GM12878 (cell line): Measurements from ENCODE around the gene CUTA. TPM values are rescaled to one million over a fixed set of nuclear protein-coding genes. Genes with fewer than 3 reads are reported as not detected.

Experiments used
- ATAC-seq: fragments of 200-7000 bp; cut with Tn5 transposase; 3 replicates; pipeline ENCODE4 v1.9.1; 2020; ENCODE audit warnings: mild to moderate bottlenecking, moderate library complexity
- BruUV-seq: library from RNA; stranded (reverse); fragments of 400-500 nt; replicated peaks from 2 replicates; lab custom pipeline; 2021; lab: Mats Ljungman, UMichigan
- CTCF ChIA-PET: fragments of 300-600 bp; sonication (Branson Sonifier 250); formaldehyde crosslinking; extraction: SDS; loops from one replicate; lab custom pipeline; 2021; ENCODE audit warnings: inconsistent platforms; lab: Yijun Ruan, JAX
- POLR2A ChIA-PET: fragments of 350-600 bp; formaldehyde crosslinking; extraction: SDS; loops from one replicate; lab custom pipeline; 2021; ENCODE audit warnings: inconsistent platforms; lab: Charles Lee
- RAD21 ChIA-PET: fragments of 300-600 bp; sonication (Branson Sonifier 250); formaldehyde crosslinking; loops from one replicate; lab custom pipeline; 2023; ENCODE audit warnings: antibody characterized with exemption; ENCODE audit not compliant: unreplicated experiment; lab: Charles Lee
- SMC1A ChIA-PET: fragments of 300-600 bp; sonication (Branson Sonifier 250); formaldehyde crosslinking; loops from one replicate; lab custom pipeline; 2023; ENCODE audit not compliant: unreplicated experiment, uncharacterized antibody; lab: Charles Lee
- DNase-seq: peaks from one replicate; pipeline ENCODE4 v3.0.0-alpha.2; 2011; ENCODE audit warnings: low read depth, low spot score
- FAIRE-seq: peaks from 3 replicates; lab custom pipeline; 2011; peaks lifted over from hg19 to GRCh38; lab: Jason Lieb, UNC
- H2AFZ ChIP-seq: 2 replicates; pipeline ENCODE4 v1.6.0; 2011; ENCODE audit warnings: low read depth, low read length, control low read depth; ENCODE audit not compliant: control insufficient read depth
- H3K27ac ChIP-seq: 2 replicates; pipeline ENCODE4 v1.5.1; 2011; ENCODE audit warnings: control low read depth; ENCODE audit not compliant: control insufficient read depth, insufficient read depth
- H3K27me3 ChIP-seq, 2 experiments: replicated peaks in 1 of 2; 2 replicates each; pipeline versions ENCODE4 v1.6.0 to v1.6.1; 2011; ENCODE audit warnings: low read length in 1 of 2; ENCODE audit not compliant: control insufficient read depth in 2 of 2, insufficient read depth in 2 of 2
- H3K36me3 ChIP-seq, 2 experiments: 2 replicates each; pipeline ENCODE4 v1.5.1; 2011; ENCODE audit warnings: low read length in 1 of 2; ENCODE audit not compliant: control insufficient read depth in 2 of 2, insufficient read depth in 2 of 2
- H3K4me1 ChIP-seq: 2 replicates; pipeline ENCODE4 v1.6.1; 2011; ENCODE audit warnings: mild to moderate bottlenecking, low read length, moderate library complexity, mixed read lengths; ENCODE audit not compliant: control insufficient read depth, insufficient read depth
- H3K4me2 ChIP-seq: 2 replicates; pipeline ENCODE4 v1.6.0; 2011; ENCODE audit warnings: control low read depth; ENCODE audit not compliant: control insufficient read depth, insufficient read depth
- H3K4me3 ChIP-seq: fragments of 200-600 bp; sonication (generic); 2 replicates; pipeline ENCODE4 v1.5.1; 2016
- H3K79me2 ChIP-seq: 2 replicates; pipeline ENCODE4 v1.6.0; 2011; ENCODE audit warnings: low read length; ENCODE audit not compliant: control insufficient read depth, insufficient read depth
- H3K9ac ChIP-seq: 2 replicates; pipeline ENCODE4 v1.8.0; 2011; ENCODE audit warnings: low read length, control low read depth, mixed read lengths; ENCODE audit not compliant: control insufficient read depth, insufficient read depth
- H3K9me3 ChIP-seq: replicated peaks from 3 replicates; pipeline ENCODE4 v1.5.1; 2011; ENCODE audit warnings: mild to moderate bottlenecking, low read length; ENCODE audit not compliant: control insufficient read depth, insufficient read depth
- H4K20me1 ChIP-seq: 2 replicates; pipeline ENCODE4 v1.6.0; 2011; ENCODE audit not compliant: control insufficient read depth, insufficient read depth
- CBFB ChIP-seq: IDR thresholded peaks from 2 replicates; pipeline ENCODE4 v1.6.1; 2016; ENCODE audit warnings: antibody characterized with exemption, low read depth
- CBX3 ChIP-seq: fragments of 200-600 bp; sonication (generic); IDR thresholded peaks from 2 replicates; pipeline ENCODE4 v1.6.1; 2016; ENCODE audit warnings: low read depth, borderline replicate concordance
- CHD4 ChIP-seq: fragments of 200-600 bp; sonication (generic); IDR thresholded peaks from 2 replicates; pipeline ENCODE4 v1.6.1; 2016; ENCODE audit warnings: mild to moderate bottlenecking
- CREB1 ChIP-seq: IDR thresholded peaks from 2 replicates; pipeline ENCODE4 v1.6.1; 2012; ENCODE audit warnings: low read depth, mild to moderate bottlenecking, inconsistent platforms
- CREM ChIP-seq: IDR thresholded peaks from 2 replicates; pipeline ENCODE4 v1.6.1; 2014; ENCODE audit warnings: antibody characterized with exemption, low read depth
- GATAD2B ChIP-seq: fragments of 450-650 bp; conservative IDR thresholded peaks from 2 replicates; pipeline ENCODE4 v1.6.1; 2017; ENCODE audit warnings: low read depth, mild to moderate bottlenecking, moderate library complexity
- SMARCA5 ChIP-seq: fragments of 450-650 bp; IDR thresholded peaks from 2 replicates; pipeline ENCODE4 v1.6.1; 2017; ENCODE audit warnings: mild to moderate bottlenecking
- SMC3 ChIP-seq: IDR thresholded peaks from 2 replicates; pipeline ENCODE4 v1.6.1; 2011; ENCODE audit warnings: low read length, improper control_type of control experiment, borderline replicate concordance
- SRF ChIP-seq, 2 experiments: IDR thresholded peaks; 2 replicates each; pipeline ENCODE4 v1.6.1; 2011; ENCODE audit warnings: low read depth in 2 of 2, low read length in 2 of 2, mild to moderate bottlenecking in 1 of 2, moderate library complexity in 1 of 2
- ZBED1 ChIP-seq: IDR thresholded peaks from 2 replicates; pipeline ENCODE4 v1.6.1; 2016; ENCODE audit warnings: borderline replicate concordance
- ZNF217 ChIP-seq: fragments of 450-650 bp; IDR thresholded peaks from 2 replicates; pipeline ENCODE4 v1.6.1; 2017; ENCODE audit warnings: antibody characterized with exemption, mild to moderate bottlenecking
- ZNF24 ChIP-seq: fragments of 450-650 bp; IDR thresholded peaks from 2 replicates; pipeline ENCODE4 v1.6.1; 2017; ENCODE audit warnings: antibody characterized with exemption, mild to moderate bottlenecking
- ZNF274 ChIP-seq: IDR thresholded peaks from one replicate; pipeline ENCODE4 v1.8.0; 2011; ENCODE audit not compliant: insufficient read length, insufficient read depth
- ZNF384 ChIP-seq: IDR thresholded peaks from 2 replicates; pipeline ENCODE4 v1.6.1; 2012; ENCODE audit warnings: low read depth, mild to moderate bottlenecking, low read length, improper control_type of control experiment, borderline replicate concordance
- WGBS: methylation state at CpG from one replicate; pipeline ENCODE4 v1.1.6; 2016; ENCODE audit warnings: low lambda C conversion rate; ENCODE audit not compliant: insufficient replicate concordance, insufficient coverage; ENCODE audit errors: missing lambda C conversion rate; 5-methylcytosine and 5-hydroxymethylcytosine counted together
- in situ Hi-C: fragments of 300-500 bp; cut with MboI; formaldehyde crosslinking; loops from 9 replicates; pipeline ENCODE4 v1.14.3; 2018; ENCODE audit warnings: mixed read lengths
- intact Hi-C: fragments of 100-400 bp; cut with micrococcal nuclease; formaldehyde crosslinking; loops from one replicate; pipeline ENCODE4 v1.14.2; 2022; ENCODE audit not compliant: unreplicated experiment
- polyA plus RNA-seq, 11 experiments: library from polyadenylated mRNA; depleted of rRNA in 4 of 11; unstranded in 6 of 11; stranded (reverse) in 5 of 11; fragments of >200 nt; fragmentation: Nextera tagmentation in 4 of 11; fragmentation: Illumina TruSeq in 1 of 11; extraction: Ambion mirVana in 4 of 11; extraction: Trizol in 1 of 11; gene quantifications; 1 replicate in 1 of 11; 2 replicates in 10 of 11; pipeline versions ENCODE4 v1.2.1 to v1.2.3, GENCODE V29; 2011 to 2016; ENCODE audit warnings: inconsistent platforms in 2 of 11, missing spikeins in 2 of 11, low read depth in 1 of 11
- total RNA-seq, 4 experiments: library from RNA; depleted of rRNA in 3 of 4; stranded (reverse); fragments of >200 nt in 3 of 4; fragmentation: Illumina TruSeq in 1 of 4; extraction: Trizol in 1 of 4; gene quantifications; 2 replicates each; pipeline versions ENCODE4 v1.2.1 to v1.2.3, GENCODE V29; 2013 to 2021
- TF ChIP-seq, protein P1 (sequence below): IDR thresholded peaks from 2 replicates; pipeline ENCODE4 v1.6.1; 2012; ENCODE audit warnings: improper control_type of control experiment, low read depth, low read length; ENCODE audit not compliant: insufficient replicate concordance
- TF ChIP-seq, protein P2 (sequence below): IDR thresholded peaks from 2 replicates; pipeline ENCODE4 v1.6.1; 2012; ENCODE audit warnings: low read length, inconsistent platforms
- TF ChIP-seq, protein P3 (sequence below): IDR thresholded peaks from 2 replicates; pipeline ENCODE4 v1.6.1; 2012; ENCODE audit warnings: low read depth, low read length, improper control_type of control experiment

CUTA gene
- total and polyA plus RNA-seq, 10 of the 15 experiments (the other 5 are each of a cell fraction or from before 2014, with no cell fraction given) = 102 to 293 (median 189) TPM

DNA sequence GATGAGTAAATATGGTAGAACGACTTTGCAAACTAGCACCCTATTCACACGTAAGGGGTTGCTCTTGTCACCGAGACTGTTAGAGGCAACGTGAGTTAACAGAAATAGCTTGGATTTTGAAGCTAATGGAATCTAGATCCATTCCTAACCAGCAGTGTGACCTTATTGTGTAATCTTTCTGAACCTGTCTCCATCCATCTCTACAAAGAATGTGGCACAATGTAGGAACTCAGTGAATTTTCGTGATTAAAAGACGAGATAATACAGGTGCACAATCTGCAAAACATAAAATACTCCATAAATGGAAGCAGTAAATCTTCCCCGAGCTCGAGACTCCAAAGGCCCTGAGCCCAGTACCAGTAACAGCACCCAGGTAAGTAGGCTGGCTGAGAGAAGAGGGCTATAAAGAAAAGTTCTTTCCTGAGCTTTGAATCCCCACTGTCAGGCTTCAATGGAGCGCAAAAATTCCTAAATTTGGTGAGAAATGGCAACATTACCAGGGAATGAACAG is 27.1 kb downstream of the CUTA start:
- RAD21 ChIA-PET = interaction anchor here (1.0 kb wide), 1 partner anchor 35 kb away, joined by 11 read pairs; no protein-coding TSS in a partner anchor
- H3K27ac ChIP-seq = peak overlapping the region; percentile 71
- DNase-seq = no peak
- peaks cover 6% of the 10 kb centered on the region for H3K4me1 ChIP-seq
- H3K79me2 ChIP-seq = peaks cover 41% of the 10 kb centered on the region
- no peak; the same call in 2 of the 3 replicates for ATAC-seq
- 55% methylated on average over 9 of the region's 9 CpGs for WGBS
- no peaks in the 10 kb centered on the region for H4K20me1 ChIP-seq
- SMC1A ChIA-PET = interaction anchor here (0.6 to 1.2 kb wide), 8 partner anchors 12 to 142 kb away, joined by 3 to 8 read pairs (median 4); partner anchors contain the start of genes RPS18, SYNGAP1 and VPS52
- POLR2A ChIA-PET = interaction anchor here (0.6 to 1.3 kb wide), 8 partner anchors 19 to 180 kb away, joined by 3 to 4 read pairs (median 3); partner anchors contain the start of genes CUTA and ZBTB9
- H3K36me3 ChIP-seq = peaks cover 0 to 2% of the 10 kb centered on the region in 2 experiments; a peak in 1 of 4 replicates
- intact Hi-C loops = loop anchor here (2.0 to 5.0 kb wide), 3 partner anchors 28 to 114 kb away; partner anchors contain the start of genes B3GALT4 and CUTA
- in situ Hi-C loops = no loop called here
- peak overlapping the region; percentile 95 for H2AFZ ChIP-seq
- CTCF ChIA-PET = interaction anchor here (0.6 to 1.7 kb wide), 24 partner anchors 10 to 320 kb away, joined by 3 to 19 read pairs (median 4); partner anchors contain the start of genes B3GALT4, SYNGAP1, ZBTB22 and ZBTB9
- no peaks in the 10 kb centered on the region for H3K9me3 ChIP-seq
- no peak for FAIRE-seq
- TSS peak; percentile 62 for BruUV-seq
- peak overlapping the region; percentile 91 for H3K4me2 ChIP-seq
- H3K4me3 ChIP-seq = peak overlapping the region; percentile 20; the same call in 1 of the 2 replicates
- no peak overlapping the region; the same call in 1 of the 2 replicates for H3K9ac ChIP-seq
- H3K27me3 ChIP-seq = no peaks in the 10 kb centered on the region
- TF ChIP-seq CHD4 (no peak), CBX3 (no peak), SMC3 (no peak), ZNF217 (no peak), SMARCA5 (0 out of 2 replicates have a peak, but pooled peaks have one; percentile 25), CBFB (no peak), ZNF24 (no peak), ZNF274 (no peak), CREM (no peak), GATAD2B (0 out of 2 replicates have a peak, but pooled peaks have one; percentile 2), ZBED1 (no peak), CREB1 (no peak), ZNF384 (no peak), SRF (IDR thresholded peaks at IDR 0.05; ENCODE audit: low read depth in 2 of 2, low read length in 2 of 2) (no peak)
- TF ChIP-seq, protein P1, sequence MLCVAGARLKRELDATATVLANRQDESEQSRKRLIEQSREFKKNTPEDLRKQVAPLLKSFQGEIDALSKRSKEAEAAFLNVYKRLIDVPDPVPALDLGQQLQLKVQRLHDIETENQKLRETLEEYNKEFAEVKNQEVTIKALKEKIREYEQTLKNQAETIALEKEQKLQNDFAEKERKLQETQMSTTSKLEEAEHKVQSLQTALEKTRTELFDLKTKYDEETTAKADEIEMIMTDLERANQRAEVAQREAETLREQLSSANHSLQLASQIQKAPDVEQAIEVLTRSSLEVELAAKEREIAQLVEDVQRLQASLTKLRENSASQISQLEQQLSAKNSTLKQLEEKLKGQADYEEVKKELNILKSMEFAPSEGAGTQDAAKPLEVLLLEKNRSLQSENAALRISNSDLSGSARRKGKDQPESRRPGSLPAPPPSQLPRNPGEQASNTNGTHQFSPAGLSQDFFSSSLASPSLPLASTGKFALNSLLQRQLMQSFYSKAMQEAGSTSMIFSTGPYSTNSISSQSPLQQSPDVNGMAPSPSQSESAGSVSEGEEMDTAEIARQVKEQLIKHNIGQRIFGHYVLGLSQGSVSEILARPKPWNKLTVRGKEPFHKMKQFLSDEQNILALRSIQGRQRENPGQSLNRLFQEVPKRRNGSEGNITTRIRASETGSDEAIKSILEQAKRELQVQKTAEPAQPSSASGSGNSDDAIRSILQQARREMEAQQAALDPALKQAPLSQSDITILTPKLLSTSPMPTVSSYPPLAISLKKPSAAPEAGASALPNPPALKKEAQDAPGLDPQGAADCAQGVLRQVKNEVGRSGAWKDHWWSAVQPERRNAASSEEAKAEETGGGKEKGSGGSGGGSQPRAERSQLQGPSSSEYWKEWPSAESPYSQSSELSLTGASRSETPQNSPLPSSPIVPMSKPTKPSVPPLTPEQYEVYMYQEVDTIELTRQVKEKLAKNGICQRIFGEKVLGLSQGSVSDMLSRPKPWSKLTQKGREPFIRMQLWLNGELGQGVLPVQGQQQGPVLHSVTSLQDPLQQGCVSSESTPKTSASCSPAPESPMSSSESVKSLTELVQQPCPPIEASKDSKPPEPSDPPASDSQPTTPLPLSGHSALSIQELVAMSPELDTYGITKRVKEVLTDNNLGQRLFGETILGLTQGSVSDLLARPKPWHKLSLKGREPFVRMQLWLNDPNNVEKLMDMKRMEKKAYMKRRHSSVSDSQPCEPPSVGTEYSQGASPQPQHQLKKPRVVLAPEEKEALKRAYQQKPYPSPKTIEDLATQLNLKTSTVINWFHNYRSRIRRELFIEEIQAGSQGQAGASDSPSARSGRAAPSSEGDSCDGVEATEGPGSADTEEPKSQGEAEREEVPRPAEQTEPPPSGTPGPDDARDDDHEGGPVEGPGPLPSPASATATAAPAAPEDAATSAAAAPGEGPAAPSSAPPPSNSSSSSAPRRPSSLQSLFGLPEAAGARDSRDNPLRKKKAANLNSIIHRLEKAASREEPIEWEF = no peak
- TF ChIP-seq, protein P2, sequence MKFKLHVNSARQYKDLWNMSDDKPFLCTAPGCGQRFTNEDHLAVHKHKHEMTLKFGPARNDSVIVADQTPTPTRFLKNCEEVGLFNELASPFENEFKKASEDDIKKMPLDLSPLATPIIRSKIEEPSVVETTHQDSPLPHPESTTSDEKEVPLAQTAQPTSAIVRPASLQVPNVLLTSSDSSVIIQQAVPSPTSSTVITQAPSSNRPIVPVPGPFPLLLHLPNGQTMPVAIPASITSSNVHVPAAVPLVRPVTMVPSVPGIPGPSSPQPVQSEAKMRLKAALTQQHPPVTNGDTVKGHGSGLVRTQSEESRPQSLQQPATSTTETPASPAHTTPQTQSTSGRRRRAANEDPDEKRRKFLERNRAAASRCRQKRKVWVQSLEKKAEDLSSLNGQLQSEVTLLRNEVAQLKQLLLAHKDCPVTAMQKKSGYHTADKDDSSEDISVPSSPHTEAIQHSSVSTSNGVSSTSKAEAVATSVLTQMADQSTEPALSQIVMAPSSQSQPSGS = no peak
- TF ChIP-seq, protein P3, sequence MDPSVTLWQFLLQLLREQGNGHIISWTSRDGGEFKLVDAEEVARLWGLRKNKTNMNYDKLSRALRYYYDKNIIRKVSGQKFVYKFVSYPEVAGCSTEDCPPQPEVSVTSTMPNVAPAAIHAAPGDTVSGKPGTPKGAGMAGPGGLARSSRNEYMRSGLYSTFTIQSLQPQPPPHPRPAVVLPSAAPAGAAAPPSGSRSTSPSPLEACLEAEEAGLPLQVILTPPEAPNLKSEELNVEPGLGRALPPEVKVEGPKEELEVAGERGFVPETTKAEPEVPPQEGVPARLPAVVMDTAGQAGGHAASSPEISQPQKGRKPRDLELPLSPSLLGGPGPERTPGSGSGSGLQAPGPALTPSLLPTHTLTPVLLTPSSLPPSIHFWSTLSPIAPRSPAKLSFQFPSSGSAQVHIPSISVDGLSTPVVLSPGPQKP = no peak
